GM19240 (cell line): Measurements from ENCODE around the gene TIMM8A.
A peak's percentile ranks its signal among the peaks of the same experiment; 100 is the strongest.

Experiments used
- DNase-seq: peaks from one replicate; pipeline ENCODE4 v3.0.0; 2011; ENCODE audit warnings: low spot score; ENCODE audit not compliant: insufficient read length

The TIMM8A gene

GRCh38 chrX:101348452-101349192 is at the start of gene TIMM8A:
Gene TIMM8A, minus strand, starts transcription at chrX:101348742. Its CDS starts 78 bp downstream, at chrX:101348664.
- peak; percentile 49 for DNase-seq

GRCh38 chrX:101397779-101398178 is 49.2 kb upstream of the TIMM8A start:
- DNase-seq, result no peak

- DNase-seq, result no peak
These were observed 47.2 kb upstream of the TIMM8A start for GRCh38 chrX:101395789-101396188.

- DNase-seq, result no peak
These were observed 45.8 kb upstream of the TIMM8A start for GRCh38 chrX:101394372-101394771.

- DNase-seq, result no peak
These were observed 45.2 kb upstream of the TIMM8A start for GRCh38 chrX:101393530-101394305.

GRCh38 chrX:101391831-101392230 is 43.3 kb upstream of the TIMM8A start:
- no peak for DNase-seq

GRCh38 chrX:101390664-101391525 is 42.4 kb upstream of the TIMM8A start, which contains the start of gene RPL36A:
Gene RPL36A, plus strand, starts transcription at chrX:101391011. Its CDS starts 33 bp downstream, at chrX:101391044.
- DNase-seq, result no peak

GRCh38 chrX:101388604-101389003 is 40.1 kb upstream of the TIMM8A start:
- DNase-seq, result no peak

- no peak for DNase-seq
These were observed 38.0 kb upstream of the TIMM8A start for GRCh38 chrX:101386542-101386885.

GRCh38 chrX:101385795-101386541 is 37.4 kb upstream of the TIMM8A start, which contains the start of gene BTK:
Gene BTK, minus strand, starts transcription at chrX:101386191. Its CDS starts 10,907 bp downstream, at chrX:101375284.
- no peak for DNase-seq

GRCh38 chrX:101385026-101385684 is 36.6 kb upstream of the TIMM8A start:
- no peak for DNase-seq

- no peak for DNase-seq
These were observed 35.2 kb upstream of the TIMM8A start for GRCh38 chrX:101383679-101384205.

GRCh38 chrX:101377547-101377946 is 29.0 kb upstream of the TIMM8A start:
- DNase-seq, result no peak

GRCh38 chrX:101370888-101371504 is 22.5 kb upstream of the TIMM8A start:
- no peak for DNase-seq

- no peak for DNase-seq
These were observed 21.1 kb upstream of the TIMM8A start for GRCh38 chrX:101369687-101370086.

- no peak for DNase-seq
These were observed 20.3 kb upstream of the TIMM8A start for GRCh38 chrX:101368800-101369199.

GRCh38 chrX:101365301-101365795 is 16.8 kb upstream of the TIMM8A start:
- no peak for DNase-seq

- no peak for DNase-seq
These were observed 14.2 kb upstream of the TIMM8A start for GRCh38 chrX:101362757-101363156.

- no peak for DNase-seq
These were observed 13.6 kb upstream of the TIMM8A start for GRCh38 chrX:101362116-101362515.
